PC-9 (cell line): ENCODE results near the gene ABCB10. TPM values are rescaled to one million over a fixed set of nuclear protein-coding genes. Genes with fewer than 3 reads are reported as not detected.

Experiments
- BruUV-seq: library from RNA; stranded (reverse); fragments of 400-500 nt; replicated peaks from 2 replicates; lab custom pipeline; 2021; lab: Mats Ljungman, UMichigan
- CTCF ChIA-PET: fragments of 300-600 bp; sonication (Branson Sonifier 250); formaldehyde crosslinking; loops from one replicate; lab custom pipeline; 2022; ENCODE audit warnings: antibody characterized with exemption; lab: Charles Lee
- POLR2A ChIA-PET: fragments of 300-600 bp; sonication (Branson Sonifier 250); formaldehyde crosslinking; loops from one replicate; lab custom pipeline; 2022; ENCODE audit warnings: antibody characterized with exemption; ENCODE audit not compliant: unreplicated experiment; lab: Charles Lee
- DNase-seq, 2 experiments: peaks; one replicate each; pipeline versions ENCODE4 v3.0.0 to v3.0.0-alpha.2; 2015 to 2022; ENCODE audit warnings: mixed read lengths in 1 of 2
- H2AFZ ChIP-seq: fragments of 200-600 bp; sonication (generic); 2 replicates; pipeline ENCODE4 v1.8.1; 2017; ENCODE audit warnings: antibody characterized with exemption
- H3F3A ChIP-seq: fragments of 200-600 bp; sonication (generic); 2 replicates; pipeline ENCODE4 v1.8.1; 2017; ENCODE audit warnings: antibody characterized with exemption, mild to moderate bottlenecking, low read depth; ENCODE audit not compliant: insufficient read depth
- H3K27ac ChIP-seq: fragments of 200-600 bp; sonication (generic); 2 replicates; pipeline ENCODE4 v1.6.1; 2016; ENCODE audit warnings: mixed run types
- H3K27me3 ChIP-seq: fragments of 200-600 bp; sonication (generic); 2 replicates; pipeline ENCODE4 v1.6.1; 2016; ENCODE audit warnings: low read depth, mixed run types; ENCODE audit not compliant: insufficient read depth
- H3K36me3 ChIP-seq: fragments of 200-600 bp; sonication (generic); 2 replicates; pipeline ENCODE4 v1.6.1; 2016; ENCODE audit warnings: low read depth, mixed run types
- H3K4me1 ChIP-seq: fragments of 200-600 bp; sonication (generic); replicated peaks from 2 replicates; pipeline ENCODE4 v1.6.1; 2016; ENCODE audit warnings: mixed run types; ENCODE audit not compliant: insufficient read depth
- H3K4me2 ChIP-seq: fragments of 200-600 bp; sonication (generic); 2 replicates; pipeline ENCODE4 v1.6.1; 2017; ENCODE audit warnings: mixed run types
- H3K4me3 ChIP-seq: fragments of 200-600 bp; sonication (generic); 2 replicates; pipeline ENCODE4 v1.6.1; 2016; ENCODE audit warnings: mixed run types
- H3K79me2 ChIP-seq: fragments of 200-600 bp; sonication (generic); 2 replicates; pipeline ENCODE4 v1.6.1; 2017; ENCODE audit warnings: low read depth, mixed run types
- H3K9me2 ChIP-seq: fragments of 200-600 bp; sonication (generic); 2 replicates; pipeline ENCODE4 v1.8.1; 2017; ENCODE audit warnings: mild to moderate bottlenecking; ENCODE audit not compliant: insufficient read depth
- H3K9me3 ChIP-seq: fragments of 200-600 bp; sonication (generic); 2 replicates; pipeline ENCODE4 v1.8.1; 2016; ENCODE audit warnings: low read depth; ENCODE audit not compliant: insufficient read depth
- H4K20me1 ChIP-seq: fragments of 200-600 bp; sonication (generic); 2 replicates; pipeline ENCODE4 v1.8.1; 2017; ENCODE audit not compliant: insufficient read depth
- EZH2 ChIP-seq: fragments of 200-600 bp; sonication (generic); IDR thresholded peaks from 2 replicates; pipeline ENCODE4 v1.8.0; 2017; ENCODE audit warnings: antibody characterized with exemption, low read depth
- intact Hi-C: fragments of 100-400 bp; cut with micrococcal nuclease; formaldehyde crosslinking; loops from one replicate; pipeline ENCODE4 v1.10.0; 2022; ENCODE audit not compliant: unreplicated experiment
- total RNA-seq: library from RNA; stranded (reverse); gene quantifications from 2 replicates; pipeline ENCODE4 v1.2.3, GENCODE V29; 2021
- TF ChIP-seq, protein P1 (sequence below): fragments of 200-600 bp; sonication (generic); conservative IDR thresholded peaks from 2 replicates; pipeline ENCODE4 v1.6.1; 2017; ENCODE audit warnings: mixed run types, antibody characterized with exemption, mild to moderate bottlenecking, moderate library complexity

Gene ABCB10
- total RNA-seq, 1 experiment from 2014 or later = 12.1 TPM

DNA sequence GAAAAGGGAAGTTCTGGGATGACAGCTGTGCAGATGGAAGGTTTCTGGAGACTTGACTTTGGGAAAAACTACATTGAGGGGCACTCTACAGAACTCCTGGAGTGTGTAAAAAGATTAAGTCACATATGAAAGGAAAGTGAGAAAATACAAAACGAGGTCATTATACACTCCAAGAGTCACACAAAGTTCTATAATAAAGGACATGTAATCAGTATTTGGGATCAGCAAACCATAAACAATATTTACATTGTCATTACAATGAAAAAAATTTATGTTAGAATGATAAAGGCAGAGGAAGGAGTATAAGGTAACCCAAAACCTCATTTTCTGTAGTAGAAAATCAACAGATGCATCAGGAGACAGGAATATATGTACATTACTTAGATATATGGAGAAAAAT, 73.2 kb downstream of the ABCB10 start:
- Histone ChIP-seq H3K4me2 (no peak overlapping the region), H3K4me3 (no peak overlapping the region), H2AFZ (no peak overlapping the region), H3K36me3 (peaks cover 29% of the 10 kb centered on the region), H3K27ac (no peak overlapping the region), H3K79me2 (no peaks in the 10 kb centered on the region), H3F3A (peaks cover 3% of the 10 kb centered on the region; the same call in 1 of the 2 replicates), H3K4me1 (no peaks in the 10 kb centered on the region), H4K20me1 (no peaks in the 10 kb centered on the region), H3K27me3 (no peaks in the 10 kb centered on the region), H3K9me3 (no peaks in the 10 kb centered on the region), H3K9me2 (no peaks in the 10 kb centered on the region)
- ChIA-PET CTCF (no interaction called here), POLR2A (no interaction called here)
- no TSS peak for BruUV-seq
- TF ChIP-seq, protein P1, sequence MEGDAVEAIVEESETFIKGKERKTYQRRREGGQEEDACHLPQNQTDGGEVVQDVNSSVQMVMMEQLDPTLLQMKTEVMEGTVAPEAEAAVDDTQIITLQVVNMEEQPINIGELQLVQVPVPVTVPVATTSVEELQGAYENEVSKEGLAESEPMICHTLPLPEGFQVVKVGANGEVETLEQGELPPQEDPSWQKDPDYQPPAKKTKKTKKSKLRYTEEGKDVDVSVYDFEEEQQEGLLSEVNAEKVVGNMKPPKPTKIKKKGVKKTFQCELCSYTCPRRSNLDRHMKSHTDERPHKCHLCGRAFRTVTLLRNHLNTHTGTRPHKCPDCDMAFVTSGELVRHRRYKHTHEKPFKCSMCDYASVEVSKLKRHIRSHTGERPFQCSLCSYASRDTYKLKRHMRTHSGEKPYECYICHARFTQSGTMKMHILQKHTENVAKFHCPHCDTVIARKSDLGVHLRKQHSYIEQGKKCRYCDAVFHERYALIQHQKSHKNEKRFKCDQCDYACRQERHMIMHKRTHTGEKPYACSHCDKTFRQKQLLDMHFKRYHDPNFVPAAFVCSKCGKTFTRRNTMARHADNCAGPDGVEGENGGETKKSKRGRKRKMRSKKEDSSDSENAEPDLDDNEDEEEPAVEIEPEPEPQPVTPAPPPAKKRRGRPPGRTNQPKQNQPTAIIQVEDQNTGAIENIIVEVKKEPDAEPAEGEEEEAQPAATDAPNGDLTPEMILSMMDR = no peak
- TF ChIP-seq EZH2 = no peak
- intact Hi-C loops = no loop called here
- no peak for DNase-seq

DNA sequence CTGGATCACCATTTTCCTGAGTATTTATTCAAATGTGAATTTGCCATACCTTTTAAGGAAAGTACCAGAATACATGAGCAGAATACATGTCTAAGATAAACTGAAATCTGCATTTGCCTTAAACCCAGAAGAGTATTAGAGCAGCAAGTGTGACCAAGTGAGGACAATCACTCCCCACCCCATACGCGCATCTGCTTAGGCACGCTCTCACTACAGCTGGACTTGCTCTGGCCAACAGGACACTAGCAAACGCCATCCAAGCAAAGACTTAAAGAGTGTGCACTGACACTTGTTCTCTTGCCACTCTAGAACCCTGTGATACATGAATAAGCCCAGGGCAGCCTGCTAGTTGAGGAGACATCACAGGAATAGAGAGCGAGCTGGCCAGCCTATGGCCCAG, 76.0 kb downstream of the ABCB10 start:
- Histone ChIP-seq H3K4me1 (no peaks in the 10 kb centered on the region), H4K20me1 (no peaks in the 10 kb centered on the region), H3K79me2 (no peaks in the 10 kb centered on the region), H3K36me3 (peaks cover 20% of the 10 kb centered on the region), H3K27ac (no peak overlapping the region), H2AFZ (no peak overlapping the region), H3K27me3 (no peaks in the 10 kb centered on the region), H3K4me2 (no peak overlapping the region), H3K9me2 (no peaks in the 10 kb centered on the region), H3K9me3 (no peaks in the 10 kb centered on the region), H3F3A (peaks cover 3% of the 10 kb centered on the region; the same call in 1 of the 2 replicates), H3K4me3 (no peak overlapping the region)
- TF ChIP-seq, protein P1 = no peak
- no peak for TF ChIP-seq EZH2
- BruUV-seq = no TSS peak
- DNase-seq = no peak
- POLR2A ChIA-PET = no interaction called here
- intact Hi-C loops = loop anchor here (1.0 kb wide), 1 partner anchor 224 kb away; no protein-coding TSS in a partner anchor
- CTCF ChIA-PET = interaction anchor here (0.6 to 1.6 kb wide), 7 partner anchors 8 to 252 kb away, joined by 3 to 21 read pairs (median 3); no protein-coding TSS in a partner anchor

DNA sequence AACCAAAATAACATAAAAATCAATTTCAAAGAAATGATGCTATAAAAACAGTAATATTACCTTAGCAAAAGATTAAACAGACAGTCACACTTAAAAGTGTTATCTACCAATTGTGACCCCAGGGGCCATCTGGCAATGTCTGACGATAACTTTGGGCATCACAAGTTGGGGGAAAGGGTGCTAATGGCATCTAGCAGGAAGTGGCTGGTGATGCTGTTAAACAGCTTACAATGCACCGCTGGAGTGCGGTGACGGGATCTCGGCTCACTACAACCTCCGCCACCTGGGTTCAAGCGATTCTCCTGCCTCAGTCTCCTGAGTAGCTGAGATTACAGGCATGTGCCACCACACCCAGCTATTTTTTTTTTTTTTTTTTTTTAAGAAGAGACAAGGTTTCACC, 78.0 kb downstream of the ABCB10 start:
- intact Hi-C loops = no loop called here
- H3K9me2 ChIP-seq = no peaks in the 10 kb centered on the region
- H3K9me3 ChIP-seq = no peaks in the 10 kb centered on the region
- H3F3A ChIP-seq = peaks cover 3% of the 10 kb centered on the region; the same call in 1 of the 2 replicates
- ChIA-PET CTCF (no interaction called here), POLR2A (interaction anchor here (0.6 kb wide), 1 partner anchor 1857 kb away, joined by 4 read pairs; the partner anchor contains the start of gene SPRTN)
- no peaks in the 10 kb centered on the region for H3K4me1 ChIP-seq
- H3K4me2 ChIP-seq = no peak overlapping the region
- H3K27me3 ChIP-seq = no peaks in the 10 kb centered on the region
- no peak overlapping the region for H3K27ac ChIP-seq
- no peak for DNase-seq
- H2AFZ ChIP-seq = no peak overlapping the region
- no peak for TF ChIP-seq EZH2
- TF ChIP-seq, protein P1 = no peak
- no TSS peak for BruUV-seq
- H4K20me1 ChIP-seq = no peaks in the 10 kb centered on the region
- H3K36me3 ChIP-seq = peaks cover 21% of the 10 kb centered on the region
- H3K4me3 ChIP-seq = no peak overlapping the region
- H3K79me2 ChIP-seq = no peaks in the 10 kb centered on the region
